Measurements from ENCODE around the gene TUFM. TPM values are rescaled to one million over a fixed set of nuclear protein-coding genes. Genes with fewer than 3 reads are reported as not detected.

Gene TUFM
- total and polyA plus RNA-seq, 2 of the 8 experiments (the other 6 are each of a cell fraction or from before 2014, with no cell fraction given): 216 to 249 TPM

DNA sequence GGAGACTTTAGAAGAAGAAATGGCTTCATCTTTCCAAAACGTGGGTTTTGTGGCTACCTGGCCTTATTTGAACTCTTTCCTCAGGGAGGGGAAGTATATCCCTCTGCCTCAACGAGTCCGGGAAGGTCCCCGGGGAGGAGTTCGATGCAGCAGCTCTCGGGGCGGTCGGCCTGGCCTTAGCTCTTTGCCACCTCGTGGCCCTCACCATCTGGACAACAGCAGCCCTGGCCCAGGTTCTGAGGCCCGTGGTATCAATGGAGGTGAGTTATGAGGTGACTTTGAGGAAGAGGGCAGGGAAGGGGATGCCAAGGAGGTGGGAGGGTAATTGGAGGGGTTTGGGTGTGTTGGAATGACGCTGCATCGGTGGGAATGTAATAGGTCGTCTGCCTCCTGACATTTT lies 15.6 kb downstream of the TUFM start:
- Histone ChIP-seq H3K56ac (replicated peaks; ENCODE audit: insufficient read length, low read depth, low read length) (no peak overlapping the region), H2AFZ (ENCODE audit: low read length) (no peak overlapping the region), H4K5ac (ENCODE audit: insufficient read length, low read depth, low read length) (no peak overlapping the region), H3K36me3 (ENCODE audit: control insufficient read depth in 2 of 4, insufficient read depth in 4 of 4, low read length in 3 of 4) (peaks cover 73 to 98% (median 93%) of the 10 kb centered on the region in 4 experiments), H3K4me1 (replicated peaks in 1 of 4; ENCODE audit: control insufficient read depth in 3 of 4, insufficient read depth in 4 of 4, low read length in 3 of 4) (no peaks in the 10 kb centered on the region; a peak in 1 of 7 replicates), H3K14ac (ENCODE audit: insufficient read length) (no peak overlapping the region), H3K79me2 (ENCODE audit: control insufficient read depth in 1 of 2, insufficient read depth in 2 of 2, low read length in 2 of 2) (peaks cover 6 to 43% of the 10 kb centered on the region in 2 experiments; a peak in 3 of 4 replicates), H4K91ac (replicated peaks; ENCODE audit: insufficient read length, low read length) (no peak overlapping the region), H3K4ac (replicated peaks; ENCODE audit: insufficient read length, low read depth, low read length) (no peak overlapping the region), H3K4me2 (ENCODE audit: insufficient read depth in 1 of 2, low read depth in 2 of 2, low read length in 2 of 2) (no peak overlapping the region), H2BK5ac (ENCODE audit: low read depth, low read length) (no peak overlapping the region), H2BK15ac (ENCODE audit: low read length) (no peak overlapping the region), H3K18ac (ENCODE audit: extremely low read depth, low read length) (no peak overlapping the region), H2BK12ac (ENCODE audit: low read depth, low read length) (no peak overlapping the region), H3K23ac (ENCODE audit: insufficient read length) (no peak overlapping the region), H3K23me2 (ENCODE audit: low read depth, low read length) (no peaks in the 10 kb centered on the region; the same call in 1 of the 2 replicates), H2AK5ac (ENCODE audit: low read depth, low read length) (no peak overlapping the region), H3K9ac (replicated peaks in 1 of 4; ENCODE audit: extremely low read depth in 1 of 4, low read depth in 3 of 4, low read length in 3 of 4) (no peak overlapping the region), H3K79me1 (ENCODE audit: low read depth, low read length) (peaks cover 2% of the 10 kb centered on the region; the same call in 1 of the 2 replicates), H3K27ac (ENCODE audit: low read depth, low read length) (no peak overlapping the region), H4K8ac (ENCODE audit: extremely low read depth, insufficient read depth, low read length) (peak overlapping the region; percentile 29; the same call in 1 of the 2 replicates), H4K20me1 (replicated peaks in 1 of 2; ENCODE audit: control insufficient read depth in 1 of 2, insufficient read depth in 2 of 2, low read length in 2 of 2) (peaks cover 0 to 26% of the 10 kb centered on the region in 2 experiments), H2BK20ac (ENCODE audit: low read length) (no peak overlapping the region), H3K4me3 (ENCODE audit: extremely low read depth in 1 of 4, insufficient read depth in 2 of 4, low read depth in 3 of 4, low read length in 4 of 4) (no peak overlapping the region), H2BK120ac (replicated peaks; ENCODE audit: low read depth, low read length) (no peak overlapping the region), H3K27me3 (replicated peaks in 1 of 4; ENCODE audit: control insufficient read depth in 3 of 4, extremely low read depth in 1 of 4, insufficient read depth in 3 of 4, low read length in 3 of 4) (no peaks in the 10 kb centered on the region), H3K9me3 (ENCODE audit: insufficient read depth in 2 of 2, low read depth in 1 of 2, low read length in 1 of 2) (no peaks in the 10 kb centered on the region)
- ChIA-PET CTCF (ENCODE audit: partially characterized antibody) (interaction anchor here (0.9 to 2.0 kb wide), 2 partner anchors 15 to 114 kb away, joined by 5 to 7 read pairs; no protein-coding TSS in a partner anchor), POLR2A (ENCODE audit: partially characterized antibody) (interaction anchor here (0.7 to 23.4 kb wide), 4 partner anchors 3 to 44 kb away, joined by 3 to 756 read pairs (median 460); partner anchors contain the start of genes ATP2A1, ATXN2L and TUFM)
- 95% methylated on average over 10 of the region's 13 CpGs; no CpG with 5 or more reads in 1 of the 2 experiments for WGBS, 2 experiments (ENCODE audit: extremely low coverage in 1 of 2, insufficient coverage in 1 of 2, insufficient read length in 1 of 2, insufficient replicate concordance in 2 of 2, low coverage in 1 of 2, low lambda C conversion rate in 2 of 2, missing lambda C conversion rate in 1 of 2)
- no peak for DNase-seq (ENCODE audit: low read depth in 1 of 2, low spot score in 2 of 2)
- FAIRE-seq: no peak
- TF ChIP-seq GABPA (IDR thresholded peaks at IDR 0.05; ENCODE audit: borderline replicate concordance, insufficient read depth, low read length) (no peak), ASH2L (IDR thresholded peaks at IDR 0.05; ENCODE audit: low read length) (no peak), RXRA (IDR thresholded peaks at IDR 0.05; ENCODE audit: insufficient read depth, low read depth, low read length) (no peak), CHD2 (IDR thresholded peaks at IDR 0.05; ENCODE audit: low read length) (no peak), KDM4A (IDR thresholded peaks at IDR 0.05; ENCODE audit: low read depth, low read length, severe bottlenecking) (no peak), TCF12 (IDR thresholded peaks at IDR 0.05; ENCODE audit: low read depth, low read length) (no peak)
- TF ChIP-seq, protein P1, sequence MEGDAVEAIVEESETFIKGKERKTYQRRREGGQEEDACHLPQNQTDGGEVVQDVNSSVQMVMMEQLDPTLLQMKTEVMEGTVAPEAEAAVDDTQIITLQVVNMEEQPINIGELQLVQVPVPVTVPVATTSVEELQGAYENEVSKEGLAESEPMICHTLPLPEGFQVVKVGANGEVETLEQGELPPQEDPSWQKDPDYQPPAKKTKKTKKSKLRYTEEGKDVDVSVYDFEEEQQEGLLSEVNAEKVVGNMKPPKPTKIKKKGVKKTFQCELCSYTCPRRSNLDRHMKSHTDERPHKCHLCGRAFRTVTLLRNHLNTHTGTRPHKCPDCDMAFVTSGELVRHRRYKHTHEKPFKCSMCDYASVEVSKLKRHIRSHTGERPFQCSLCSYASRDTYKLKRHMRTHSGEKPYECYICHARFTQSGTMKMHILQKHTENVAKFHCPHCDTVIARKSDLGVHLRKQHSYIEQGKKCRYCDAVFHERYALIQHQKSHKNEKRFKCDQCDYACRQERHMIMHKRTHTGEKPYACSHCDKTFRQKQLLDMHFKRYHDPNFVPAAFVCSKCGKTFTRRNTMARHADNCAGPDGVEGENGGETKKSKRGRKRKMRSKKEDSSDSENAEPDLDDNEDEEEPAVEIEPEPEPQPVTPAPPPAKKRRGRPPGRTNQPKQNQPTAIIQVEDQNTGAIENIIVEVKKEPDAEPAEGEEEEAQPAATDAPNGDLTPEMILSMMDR (IDR thresholded peaks at IDR 0.05; ENCODE audit: control extremely low read depth in 1 of 3, insufficient read depth in 1 of 3, low read depth in 1 of 3, low read length in 3 of 3): no peak

Data from H1 (cell line).